Keratinocyte (primary cell): ENCODE data around the gene TCF23.

Experiments used
- EZH2 ChIP-seq: IDR thresholded peaks from one replicate; pipeline ENCODE4 v1.6.1; 2012; ENCODE audit warnings: inconsistent platforms, mild to moderate bottlenecking, low read length, moderate library complexity
- TF ChIP-seq, protein P1 (sequence below), 3 experiments: IDR thresholded peaks in 1 of 3; conservative IDR thresholded peaks in 1 of 3; optimal IDR thresholded peaks in 1 of 3; 2 replicates in 2 of 3; 3 replicates in 1 of 3; pipeline versions ENCODE3 to v1.5.1; 2011; ENCODE audit warnings: low read length in 3 of 3, mild to moderate bottlenecking in 3 of 3, moderate library complexity in 2 of 3, control low read depth in 1 of 3, inconsistent platforms in 1 of 3; ENCODE audit not compliant: insufficient read depth in 2 of 3; ENCODE audit errors: extremely low read depth in 1 of 3

DNA sequence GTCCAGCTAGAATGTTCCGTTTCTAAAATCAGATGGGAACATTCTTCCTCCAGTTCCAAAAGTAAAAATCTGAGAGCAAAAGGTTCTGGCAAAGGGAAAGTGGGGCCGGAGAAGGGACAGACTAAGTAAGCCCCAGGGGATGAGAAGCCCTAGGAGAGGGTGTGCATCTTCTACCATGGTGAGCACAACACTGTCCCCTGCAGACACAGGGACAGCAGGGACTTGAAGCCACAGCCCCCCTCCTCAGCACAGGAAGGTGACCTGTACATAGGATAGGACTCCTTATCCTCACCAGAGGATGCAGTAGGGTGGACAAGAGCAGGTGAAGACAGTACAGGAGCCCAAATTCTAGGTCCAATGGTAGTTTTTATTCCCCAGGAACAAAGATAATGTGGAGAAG is 50.4 kb downstream of the TCF23 start:
- TF ChIP-seq, protein P1, sequence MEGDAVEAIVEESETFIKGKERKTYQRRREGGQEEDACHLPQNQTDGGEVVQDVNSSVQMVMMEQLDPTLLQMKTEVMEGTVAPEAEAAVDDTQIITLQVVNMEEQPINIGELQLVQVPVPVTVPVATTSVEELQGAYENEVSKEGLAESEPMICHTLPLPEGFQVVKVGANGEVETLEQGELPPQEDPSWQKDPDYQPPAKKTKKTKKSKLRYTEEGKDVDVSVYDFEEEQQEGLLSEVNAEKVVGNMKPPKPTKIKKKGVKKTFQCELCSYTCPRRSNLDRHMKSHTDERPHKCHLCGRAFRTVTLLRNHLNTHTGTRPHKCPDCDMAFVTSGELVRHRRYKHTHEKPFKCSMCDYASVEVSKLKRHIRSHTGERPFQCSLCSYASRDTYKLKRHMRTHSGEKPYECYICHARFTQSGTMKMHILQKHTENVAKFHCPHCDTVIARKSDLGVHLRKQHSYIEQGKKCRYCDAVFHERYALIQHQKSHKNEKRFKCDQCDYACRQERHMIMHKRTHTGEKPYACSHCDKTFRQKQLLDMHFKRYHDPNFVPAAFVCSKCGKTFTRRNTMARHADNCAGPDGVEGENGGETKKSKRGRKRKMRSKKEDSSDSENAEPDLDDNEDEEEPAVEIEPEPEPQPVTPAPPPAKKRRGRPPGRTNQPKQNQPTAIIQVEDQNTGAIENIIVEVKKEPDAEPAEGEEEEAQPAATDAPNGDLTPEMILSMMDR (optimal IDR thresholded peaks at IDR 0.05 in 1 of 3, IDR thresholded peaks at IDR 0.05 in 1 of 3, conservative IDR thresholded peaks at IDR 0.05 in 1 of 3; ENCODE audit: extremely low read depth in 1 of 3, insufficient read depth in 2 of 3, low read length in 3 of 3): no peak
- no peak for TF ChIP-seq EZH2
